ENCODE measurements around the gene VCX.
"Not testable (repeated sequence)": the region's sequence is repeated elsewhere in the genome, so short reads cannot be mapped to it uniquely, and the experiment has no call there.

The VCX gene

GRCh38 chrX:7842871-7843270, at the start of gene VCX:
TSS of gene VCX (plus strand) at chrX:7843171. CDS start at chrX:7843204, 33 bp downstream.
- not testable (repeated sequence) for DNase-seq (ENCODE audit: low read depth in 2 of 2)

GRCh38 chrX:7798327-7798726, 44.6 kb upstream of the VCX start:
- DNase-seq (ENCODE audit: low read depth in 2 of 2) = no peak

GRCh38 chrX:7801711-7802110, 41.3 kb upstream of the VCX start:
- DNase-seq (ENCODE audit: low read depth in 2 of 2) = no peak

DNA sequence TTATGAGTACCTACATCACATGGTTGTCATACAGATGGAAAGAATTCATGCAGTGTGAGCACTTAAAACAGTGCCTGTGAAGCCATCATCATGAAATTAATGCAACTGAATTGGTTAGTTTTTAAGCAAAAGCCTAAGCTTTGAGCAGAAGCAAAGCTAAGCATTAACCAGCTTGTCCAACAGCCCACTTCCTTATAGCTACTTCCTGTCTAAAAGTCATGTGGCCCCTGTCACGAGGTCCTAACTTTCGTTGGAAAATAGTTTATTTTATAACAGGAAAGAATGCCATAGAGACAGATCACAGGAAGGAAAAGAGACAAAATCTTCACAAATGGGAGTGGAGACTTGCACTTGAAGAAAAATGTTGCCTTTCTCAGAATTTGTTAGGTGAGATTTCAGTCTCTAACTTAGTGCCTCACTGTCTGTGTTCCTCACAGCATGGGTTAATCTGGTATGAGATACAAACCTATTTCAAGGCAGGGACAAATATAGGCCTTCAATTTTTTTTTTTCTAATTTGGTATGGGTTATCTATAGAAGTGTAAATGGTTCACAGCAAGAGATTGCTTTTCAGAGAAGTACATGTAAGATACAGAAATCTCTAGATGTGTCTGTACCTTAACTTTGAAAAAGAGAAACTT, 27.7 kb upstream of the VCX start:
- no peak for DNase-seq (ENCODE audit: low read depth in 2 of 2)

GRCh38 chrX:7828594-7828993, 14.4 kb upstream of the VCX start:
- no peak for DNase-seq (ENCODE audit: low read depth in 2 of 2)

- DNase-seq (ENCODE audit: low read depth in 2 of 2) = no peak
These were observed 1.7 kb upstream of the VCX start for GRCh38 chrX:7841084-7841805.

- DNase-seq (ENCODE audit: low read depth in 2 of 2) = no peak
These were observed 9.2 kb downstream of the VCX start for GRCh38 chrX:7852166-7852565.

GRCh38 chrX:7872042-7872441, 29.1 kb downstream of the VCX start:
- DNase-seq (ENCODE audit: low read depth in 2 of 2) = no peak

DNA sequence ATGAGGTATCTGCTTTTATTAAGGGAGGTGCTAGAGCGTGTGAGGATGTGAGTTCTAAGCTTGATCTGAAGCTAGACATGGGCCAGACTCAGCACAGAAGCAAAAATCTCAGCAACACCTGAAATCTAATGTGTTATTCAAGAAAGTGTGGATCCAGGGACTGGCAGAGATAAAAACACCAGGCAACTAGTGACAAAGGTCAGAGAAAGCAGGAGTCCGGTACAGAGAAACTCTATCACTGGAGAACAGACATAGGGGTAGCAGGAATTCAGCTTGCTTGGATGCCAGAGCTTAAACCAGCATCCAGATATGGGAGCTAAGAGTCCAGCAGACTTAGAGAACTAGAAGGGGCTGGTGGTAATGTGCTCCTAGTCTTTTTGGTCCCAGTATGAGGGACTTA, 34.0 kb downstream of the VCX start:
- no peak for DNase-seq (ENCODE audit: low read depth in 2 of 2)

GRCh38 chrX:7889135-7889534, 46.2 kb downstream of the VCX start:
- no peak for DNase-seq (ENCODE audit: low read depth in 2 of 2)

DNA sequence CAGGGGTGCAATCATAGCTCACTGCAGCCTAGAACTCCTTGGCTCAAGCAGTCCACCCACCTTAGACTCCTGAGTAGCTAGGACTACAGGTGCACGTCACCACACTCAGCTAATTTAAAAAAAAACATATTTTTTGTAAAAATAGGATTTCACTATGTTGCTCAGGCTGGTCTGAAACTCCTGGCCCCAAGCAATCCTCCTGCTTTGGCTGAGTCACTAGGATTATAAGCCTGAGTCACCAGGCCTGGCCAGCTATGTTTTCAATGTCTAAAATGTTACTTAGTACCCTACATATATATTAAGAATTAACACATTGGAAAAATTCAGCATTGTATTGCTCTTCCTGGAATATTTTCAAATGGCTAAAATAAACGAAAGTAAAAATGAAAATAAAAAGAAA, 46.7 kb downstream of the VCX start:
- no peak for DNase-seq (ENCODE audit: low read depth in 2 of 2)

DNA sequence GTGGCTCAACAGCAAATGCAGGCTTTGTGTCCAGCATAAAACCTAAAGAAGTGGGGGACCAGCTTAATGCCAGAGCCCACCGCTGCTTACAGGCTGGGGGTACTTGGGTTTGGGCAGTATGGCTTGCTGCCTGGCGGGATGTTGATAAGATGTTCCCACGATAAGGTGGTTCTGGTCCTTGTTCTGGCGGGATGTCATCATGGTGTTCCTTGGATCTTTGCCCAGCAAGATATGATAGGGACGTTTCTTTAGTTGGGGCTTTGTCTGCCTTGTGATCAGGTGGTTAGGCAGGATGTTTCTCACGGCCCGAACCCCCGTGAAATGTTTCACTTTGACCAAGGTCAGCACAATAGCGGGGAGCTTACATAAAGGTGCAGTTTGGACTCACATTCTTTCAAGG, 49.0 kb downstream of the VCX start:
- no peak for DNase-seq (ENCODE audit: low read depth in 2 of 2)

Data from stimulated activated CD4-positive, alpha-beta T cell treated with anti-CD3 and anti-CD28 coated beads, Interleukin-1b, Interleukin-23, amount 100 ng/mL, for 4 hours (primary cell).